ENCODE measurements around the gene KRT76.

DNA sequence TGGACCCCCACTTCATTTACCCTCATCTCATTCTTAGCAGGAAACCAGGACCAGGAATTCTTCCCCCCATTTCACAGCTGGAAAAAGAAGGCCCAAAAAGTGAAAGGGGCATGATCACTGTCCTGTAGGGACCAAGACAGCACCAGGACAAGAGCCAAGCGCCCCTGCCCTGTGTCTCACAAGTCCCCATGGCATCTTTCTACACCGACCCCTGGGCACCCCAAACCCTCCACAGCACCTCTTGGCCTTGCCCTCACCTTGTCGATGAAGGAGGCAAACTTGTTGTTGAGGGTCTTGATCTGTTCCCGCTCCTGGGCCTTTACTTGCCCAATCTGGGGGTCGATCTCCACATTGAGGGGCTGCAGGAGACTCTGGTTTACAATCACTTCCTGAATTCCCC is 710 bp downstream of the KRT76 start:
- TF ChIP-seq POLR2AphosphoS5 (IDR thresholded peaks at IDR 0.05; ENCODE audit: insufficient read depth in 1 of 2, low read depth in 1 of 2) (no peak), CTCF (IDR thresholded peaks at IDR 0.05) (no peak)
